Measurements from ENCODE around the gene EDC4.

EDC4 gene

GRCh38 chr16:67878846-67879245 is 6.0 kb downstream of the EDC4 start:
- no peak for DNase-seq (ENCODE audit: low read depth in 4 of 4, low spot score in 1 of 4)

DNA sequence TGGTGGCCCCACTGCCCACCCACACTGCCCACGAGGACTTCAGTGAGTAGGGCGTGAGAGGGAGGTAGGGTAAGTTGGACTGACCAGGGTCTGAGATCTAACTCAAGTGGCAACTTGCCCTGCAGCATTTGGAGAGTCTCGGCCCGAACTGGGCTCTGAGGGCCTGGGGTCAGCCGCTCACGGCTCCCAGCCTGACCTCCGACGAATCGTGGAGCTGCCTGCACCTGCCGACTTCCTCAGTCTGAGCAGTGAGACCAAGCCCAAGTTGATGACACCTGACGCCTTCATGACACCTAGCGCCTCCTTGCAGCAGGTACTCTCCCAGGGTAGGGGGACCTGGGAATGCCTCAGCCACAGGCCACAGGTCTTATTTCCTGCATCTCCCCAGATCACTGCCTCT is 6.6 kb downstream of the EDC4 start:
- DNase-seq (ENCODE audit: low read depth in 4 of 4, low spot score in 1 of 4) = no peak

- DNase-seq (ENCODE audit: low read depth in 4 of 4, low spot score in 1 of 4) = no peak
Measured at GRCh38 chr16:67879936-67880335, 7.1 kb downstream of the EDC4 start.

DNA sequence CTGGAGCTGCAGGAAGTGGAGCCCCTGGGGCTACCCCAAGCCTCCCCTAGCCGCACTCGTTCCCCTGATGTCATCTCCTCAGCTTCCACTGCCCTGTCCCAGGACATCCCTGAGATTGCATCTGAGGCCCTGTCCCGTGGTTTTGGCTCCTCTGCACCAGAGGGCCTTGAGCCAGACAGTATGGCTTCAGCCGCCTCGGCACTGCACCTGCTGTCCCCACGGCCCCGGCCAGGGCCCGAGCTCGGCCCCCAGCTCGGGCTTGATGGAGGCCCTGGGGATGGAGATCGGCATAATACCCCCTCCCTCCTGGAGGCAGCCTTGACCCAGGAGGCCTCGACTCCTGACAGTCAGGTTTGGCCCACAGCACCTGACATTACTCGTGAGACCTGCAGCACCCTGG is 7.7 kb downstream of the EDC4 start:
- DNase-seq (ENCODE audit: low read depth in 4 of 4, low spot score in 1 of 4) = no peak

DNA sequence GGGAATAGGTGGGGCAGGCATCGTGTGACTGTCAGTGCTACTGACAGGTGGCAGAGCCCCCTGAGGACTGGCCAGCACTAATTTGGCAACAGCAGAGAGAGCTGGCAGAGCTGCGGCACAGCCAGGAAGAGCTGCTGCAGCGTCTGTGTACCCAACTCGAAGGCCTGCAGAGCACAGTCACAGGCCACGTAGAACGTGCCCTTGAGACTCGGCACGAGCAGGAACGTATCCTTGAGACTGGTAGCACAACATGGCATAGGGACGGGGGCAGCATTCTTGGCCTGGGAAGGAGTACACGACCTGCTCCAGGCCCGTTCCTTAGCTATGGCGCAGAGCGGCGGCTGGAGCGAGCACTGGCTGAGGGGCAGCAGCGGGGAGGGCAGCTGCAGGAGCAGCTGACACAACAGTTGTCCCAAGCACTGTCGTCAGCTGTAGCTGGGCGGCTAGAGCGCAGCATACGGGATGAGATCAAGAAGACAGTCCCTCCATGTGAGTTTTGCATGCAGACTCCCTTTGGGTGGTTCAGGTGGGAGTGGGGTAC is 8.8 kb downstream of the EDC4 start:
- DNase-seq (ENCODE audit: low read depth in 4 of 4, low spot score in 1 of 4) = no peak

- no peak for DNase-seq (ENCODE audit: low read depth in 4 of 4, low spot score in 1 of 4)
Measured at GRCh38 chr16:67882374-67883145, 9.7 kb downstream of the EDC4 start.

GRCh38 chr16:67883146-67883871 is 10.5 kb downstream of the EDC4 start:
- DNase-seq (ENCODE audit: low read depth in 4 of 4, low spot score in 1 of 4) = no peak

GRCh38 chr16:67883872-67884261 is 11.0 kb downstream of the EDC4 start:
- peak; percentile 47 to 63 (median 57) for DNase-seq (ENCODE audit: low read depth in 4 of 4, low spot score in 1 of 4)

DNA sequence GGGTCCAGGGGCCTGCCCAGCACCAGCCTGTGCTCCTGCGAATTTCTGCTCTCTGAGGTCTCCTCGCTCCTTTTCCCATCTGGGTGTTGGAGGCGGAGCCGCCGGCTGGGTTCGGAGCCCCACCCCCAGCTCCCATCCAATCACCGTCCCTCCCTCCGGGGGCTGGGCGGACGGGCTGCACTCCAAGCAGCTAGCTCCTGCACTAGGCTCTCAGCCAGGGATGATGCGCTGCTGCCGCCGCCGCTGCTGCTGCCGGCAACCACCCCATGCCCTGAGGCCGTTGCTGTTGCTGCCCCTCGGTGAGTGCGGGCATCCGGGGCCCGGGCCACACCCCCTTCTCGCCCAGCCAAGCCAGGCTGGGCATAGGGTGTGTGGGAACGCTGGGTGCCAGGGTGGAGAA is 11.8 kb downstream of the EDC4 start, which contains the start of gene NRN1L:
Gene NRN1L, plus strand, starts transcription at position 202 of the 400 bp plus-strand sequence. Its CDS starts 19 bp downstream, at position 221.
- DNase-seq (ENCODE audit: low read depth in 4 of 4, low spot score in 1 of 4) = no peak

- no peak for DNase-seq (ENCODE audit: low read depth in 4 of 4, low spot score in 1 of 4)
Measured at GRCh38 chr16:67885545-67885944, 12.7 kb downstream of the EDC4 start.

DNA sequence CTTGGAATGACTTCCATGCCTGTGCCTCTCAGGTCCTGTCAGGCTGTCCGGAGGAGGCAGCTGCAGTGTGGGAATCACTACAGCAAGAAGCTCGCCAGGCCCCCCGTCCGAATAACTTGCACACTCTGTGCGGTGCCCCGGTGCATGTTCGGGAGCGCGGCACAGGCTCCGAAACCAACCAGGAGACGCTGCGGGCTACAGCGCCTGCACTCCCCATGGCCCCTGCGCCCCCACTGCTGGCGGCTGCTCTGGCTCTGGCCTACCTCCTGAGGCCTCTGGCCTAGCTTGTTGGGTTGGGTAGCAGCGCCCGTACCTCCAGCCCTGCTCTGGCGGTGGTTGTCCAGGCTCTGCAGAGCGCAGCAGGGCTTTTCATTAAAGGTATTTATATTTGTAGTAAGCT is 13.1 kb downstream of the EDC4 start:
- no peak for DNase-seq (ENCODE audit: low read depth in 4 of 4, low spot score in 1 of 4)

GRCh38 chr16:67886387-67886786 is 13.5 kb downstream of the EDC4 start:
- DNase-seq (ENCODE audit: low read depth in 4 of 4, low spot score in 1 of 4) = no peak

DNA sequence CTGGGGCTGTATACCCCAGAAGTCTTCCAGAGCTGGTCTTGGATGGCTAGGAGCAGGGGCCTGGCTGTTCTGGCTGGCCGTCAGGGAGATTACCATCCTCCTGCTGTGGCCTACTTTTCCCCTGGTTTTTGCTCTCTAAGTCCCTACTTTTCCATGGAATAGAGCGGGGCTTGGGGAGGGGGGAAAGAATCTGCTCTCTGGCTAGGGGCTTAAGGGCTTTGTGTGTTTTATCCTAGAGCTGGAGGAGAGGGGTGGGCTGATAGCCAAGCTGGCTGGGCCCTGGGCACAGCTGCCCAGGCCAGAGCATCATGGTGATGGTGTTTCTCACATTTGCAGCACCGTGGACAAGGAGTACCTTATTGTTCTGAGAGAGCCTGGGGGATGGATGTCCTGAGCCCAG is 15.5 kb downstream of the EDC4 start:
- DNase-seq (ENCODE audit: low read depth in 4 of 4, low spot score in 1 of 4) = no peak

DNA sequence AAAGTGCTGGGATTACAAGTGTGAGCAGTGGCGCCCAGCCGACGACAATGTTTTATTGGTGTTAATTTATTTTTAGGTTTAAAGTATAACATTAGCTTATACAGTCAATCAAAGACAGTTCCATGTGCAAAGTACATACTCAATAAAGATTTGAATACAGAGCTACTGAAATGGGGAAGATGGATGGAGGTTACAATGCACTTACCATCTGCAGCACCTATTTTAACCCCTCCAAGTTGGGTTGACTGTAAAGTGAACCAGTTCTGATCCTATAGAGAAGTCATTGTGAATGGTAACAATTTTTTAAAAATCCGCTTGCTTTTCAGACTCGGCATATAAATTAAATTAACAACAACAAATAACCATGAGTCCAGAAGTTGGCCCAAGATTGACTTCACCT is 19.5 kb downstream of the EDC4 start:
- no peak for DNase-seq (ENCODE audit: low read depth in 4 of 4, low spot score in 1 of 4)

GRCh38 chr16:67892899-67893742 is 20.3 kb downstream of the EDC4 start, which contains the start of gene PSKH1:
PSKH1 (plus strand) TSS chr16:67893254; CDS start chr16:67908750, 15,496 bp downstream.
- DNase-seq (ENCODE audit: low read depth in 4 of 4, low spot score in 1 of 4) = peak; percentile 83 to 93 (median 92)

DNA sequence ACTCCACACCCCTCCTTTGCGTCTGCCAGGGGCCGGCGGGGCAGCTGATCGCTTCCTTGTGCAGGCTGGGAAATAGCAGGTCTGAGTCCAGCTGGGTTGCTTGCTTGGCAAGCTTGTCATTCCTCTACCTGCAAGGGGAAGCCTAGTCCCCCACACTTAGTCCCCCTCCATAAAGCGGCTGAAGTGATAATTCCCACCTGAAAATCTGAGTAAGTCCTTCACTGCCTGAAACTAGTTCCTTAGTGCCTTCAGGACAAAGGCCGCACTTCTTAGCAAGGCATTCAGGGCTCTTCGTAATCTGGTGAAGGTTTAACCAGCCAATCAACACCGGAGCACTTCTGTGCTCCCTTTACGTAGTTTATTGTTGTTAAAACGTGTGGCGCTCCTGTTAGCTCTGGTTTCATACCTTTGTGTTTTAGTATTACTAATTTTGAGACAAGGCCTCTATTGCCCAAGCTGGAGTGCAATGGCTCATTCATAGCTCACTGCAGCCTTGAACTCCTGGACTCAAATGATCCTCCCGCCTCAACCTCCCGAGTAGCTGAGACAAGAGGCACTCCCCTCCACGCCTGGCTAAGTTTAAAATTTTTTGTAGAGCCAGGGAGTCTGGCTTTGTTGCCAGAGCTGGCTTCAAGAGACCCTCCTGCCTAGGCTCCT is 21.0 kb downstream of the EDC4 start:
- no peak for DNase-seq (ENCODE audit: low read depth in 4 of 4, low spot score in 1 of 4)

DNA sequence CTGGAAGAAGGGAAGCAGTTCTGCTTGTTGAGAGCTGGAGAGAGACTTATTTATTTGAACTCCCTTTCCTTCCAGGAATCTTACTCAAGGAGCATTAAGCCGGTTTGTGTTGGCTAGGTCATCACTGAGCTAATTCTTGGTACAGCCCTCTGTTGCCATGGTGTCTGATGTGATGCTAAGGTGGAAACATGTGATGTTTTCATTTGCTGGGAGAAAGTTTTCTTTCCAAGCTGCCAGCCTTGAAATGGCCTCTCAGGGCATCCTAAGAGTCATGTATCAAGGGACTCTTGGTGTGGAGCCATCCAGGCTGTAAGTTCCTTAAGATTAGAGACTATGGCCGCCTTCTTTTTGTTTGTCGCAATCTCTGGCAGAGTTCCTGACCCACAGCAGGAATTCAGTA is 24.4 kb downstream of the EDC4 start:
- no peak for DNase-seq (ENCODE audit: low read depth in 4 of 4, low spot score in 1 of 4)

DNA sequence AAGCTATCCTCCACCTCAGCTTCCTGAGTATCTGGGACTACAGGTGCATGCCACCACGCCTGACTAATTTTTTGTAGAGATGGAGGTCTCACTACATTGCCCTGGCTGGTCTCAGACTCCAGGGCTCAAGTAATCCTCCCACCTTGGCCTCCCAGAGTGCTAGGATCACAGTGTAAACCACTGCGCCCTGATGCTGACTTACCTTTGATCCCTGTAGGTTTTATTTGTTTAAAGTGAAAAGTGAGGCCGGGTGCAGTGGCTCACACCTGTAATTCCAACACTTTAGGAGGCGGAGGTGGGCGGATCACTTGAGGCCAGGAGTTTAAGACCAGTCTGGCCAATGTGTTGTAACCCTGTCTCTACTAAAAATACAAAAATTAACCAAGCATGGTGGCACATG is 28.9 kb downstream of the EDC4 start:
- DNase-seq (ENCODE audit: low read depth in 4 of 4, low spot score in 1 of 4) = no peak

DNA sequence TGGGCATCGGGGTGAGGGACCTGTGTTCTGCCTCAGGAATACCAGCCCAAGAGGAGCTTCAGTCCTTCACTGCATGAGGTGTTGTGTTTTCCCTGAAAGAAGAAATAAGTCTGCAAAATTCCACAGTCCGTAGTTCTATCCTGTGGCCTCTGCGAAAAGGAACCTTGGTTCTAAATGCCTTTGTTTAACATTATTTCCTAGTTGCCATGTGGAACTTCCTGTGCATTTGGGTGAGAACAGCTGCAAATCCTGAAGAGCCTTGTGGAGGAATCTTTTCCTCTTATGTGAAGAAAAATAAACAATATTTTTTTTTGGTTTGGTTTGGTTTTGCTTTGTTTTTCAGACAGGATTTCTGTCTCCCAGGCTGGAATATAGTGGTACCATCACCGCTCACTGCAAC is 30.0 kb downstream of the EDC4 start:
- DNase-seq (ENCODE audit: low read depth in 4 of 4, low spot score in 1 of 4) = no peak

DNA sequence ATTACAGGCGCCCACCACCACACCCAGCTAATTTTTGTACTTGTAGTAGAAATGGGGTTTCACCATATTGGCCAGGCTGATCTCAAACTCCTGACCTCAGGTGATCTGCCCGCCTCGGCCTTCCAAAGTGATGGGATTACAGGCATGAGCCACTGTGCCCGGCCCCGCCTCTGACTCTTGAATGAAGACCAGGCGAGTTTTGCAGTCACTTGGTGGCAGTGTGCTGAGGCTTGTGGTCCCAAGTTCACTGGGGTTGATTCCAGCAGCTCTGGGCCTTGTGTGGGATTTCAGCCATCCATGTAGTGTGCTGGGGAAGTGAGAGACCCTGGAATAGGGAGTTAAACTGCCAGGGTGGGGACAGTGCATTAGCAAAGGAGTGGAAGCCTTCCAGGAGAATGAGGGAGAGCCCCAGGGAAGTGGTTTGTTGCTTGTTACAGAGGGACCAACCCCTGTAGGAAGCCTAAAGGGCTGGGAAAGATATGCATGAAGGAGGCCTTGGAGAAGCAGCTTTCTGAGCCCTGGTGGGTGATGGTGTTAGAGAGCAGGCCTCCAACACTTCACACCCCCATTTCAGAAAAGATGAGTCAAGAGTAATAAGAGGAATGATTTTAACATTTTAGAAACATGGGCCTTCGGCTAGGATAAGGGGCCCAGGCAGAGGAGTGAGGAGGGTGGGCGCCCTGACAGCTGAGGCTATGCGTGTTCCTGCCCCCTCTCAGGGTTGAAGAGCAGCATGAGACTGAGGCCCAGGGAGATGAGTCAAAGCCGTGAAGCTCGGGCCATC is 34.7 kb downstream of the EDC4 start:
- DNase-seq (ENCODE audit: low read depth in 4 of 4, low spot score in 1 of 4) = no peak

All from stimulated activated CD4-positive, alpha-beta T cell treated with anti-CD3 and anti-CD28 coated beads, Interleukin-1b, Interleukin-23, amount 100 ng/mL, for 24 hours (primary cell).